Dermis blood vessel endothelial cell (primary cell): Measurements from ENCODE around the gene LIMK2. TPM values are rescaled to one million over a fixed set of nuclear protein-coding genes. Genes with fewer than 3 reads are reported as not detected.
"Not testable (repeated sequence)": the region's sequence is repeated elsewhere in the genome, so short reads cannot be mapped to it uniquely, and the experiment has no call there.

Experiments
- DNase-seq: peaks from one replicate; pipeline ENCODE4 v3.0.0; 2010
- total RNA-seq: library from RNA; depleted of rRNA; stranded (reverse); fragments of >200 nt; gene quantifications from 2 replicates; pipeline ENCODE4 v1.2.3, GENCODE V29; 2014

The LIMK2 gene
- total RNA-seq, 1 donor from 2014 or later = 103 TPM

DNA sequence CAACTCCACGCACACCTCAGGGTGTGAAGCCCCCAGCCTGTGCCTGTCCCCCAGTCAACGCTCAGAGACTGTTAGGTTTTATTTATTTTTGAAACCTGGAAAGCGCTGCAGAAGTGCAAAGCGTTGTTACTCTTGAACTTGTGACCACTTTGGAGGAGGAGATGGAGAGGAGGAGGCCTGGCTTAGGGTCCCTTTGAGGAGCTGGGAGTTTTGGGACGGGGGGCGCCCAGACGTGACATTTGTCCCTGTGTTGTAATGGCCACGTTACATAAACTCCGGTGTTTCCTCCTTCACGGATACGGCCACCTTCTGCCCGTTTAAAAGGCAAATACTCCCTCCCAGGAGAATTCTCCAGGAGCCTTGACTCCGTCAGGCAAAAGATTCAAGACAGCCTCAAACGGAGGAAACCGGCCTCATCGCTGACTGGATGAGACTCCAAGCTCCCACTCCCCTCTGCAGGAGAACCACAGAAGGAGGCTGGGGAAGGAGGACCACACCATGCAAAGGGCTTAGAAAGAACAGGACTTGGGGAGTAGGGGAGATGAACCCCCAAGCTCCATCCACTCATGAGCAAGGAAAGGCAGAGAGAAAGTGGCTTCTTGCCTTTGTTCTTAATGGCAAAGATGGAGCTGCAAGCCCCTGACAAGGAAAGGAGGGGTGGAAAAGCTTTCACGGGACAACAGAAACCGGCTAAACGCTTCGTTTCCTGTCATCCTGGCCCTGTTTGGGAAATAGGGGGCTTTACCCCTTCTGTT lies 79.6 kb downstream of the LIMK2 start:
- DNase-seq = peak; percentile 54

DNA sequence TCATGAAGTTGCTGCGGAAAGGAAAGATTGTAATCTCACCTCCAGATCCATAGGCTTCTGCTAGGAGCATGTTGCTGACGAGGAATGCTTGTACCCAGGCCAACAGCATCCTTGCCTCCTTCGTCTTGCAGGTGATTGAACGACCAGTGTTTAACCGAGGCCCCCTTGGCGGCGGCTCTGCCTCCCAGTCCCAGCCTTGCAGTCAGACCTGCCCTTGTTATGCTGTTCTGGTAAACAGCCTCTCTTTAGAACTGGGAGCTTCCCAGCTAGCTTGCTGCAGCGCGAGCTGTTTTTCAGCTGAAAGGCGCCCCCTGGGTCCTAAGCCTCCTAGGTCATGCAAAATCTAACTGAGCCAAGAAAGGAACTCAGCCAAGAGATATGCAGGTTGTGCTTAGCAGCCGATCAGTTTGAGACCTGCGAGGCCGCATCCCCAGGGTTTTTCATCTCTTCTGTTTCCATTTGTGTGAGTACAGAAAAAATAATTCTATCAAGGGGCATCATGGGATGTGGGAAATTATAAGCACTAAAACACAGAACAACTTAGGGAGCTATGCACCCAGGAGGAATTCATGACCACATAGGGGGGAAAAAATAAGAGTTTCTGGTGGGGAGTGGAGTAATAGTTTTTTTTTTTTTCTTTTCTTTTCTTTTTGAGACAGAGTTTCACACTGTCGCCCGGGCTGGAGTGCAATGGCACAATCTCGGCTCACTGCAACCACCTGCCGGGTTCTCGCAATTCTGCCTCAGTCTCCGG lies 80.3 kb downstream of the LIMK2 start, which contains the start of gene PIK3IP1:
PIK3IP1 (minus strand) TSS at position 253 of the 754 bp plus-strand sequence; CDS start at position 109, 144 bp downstream.
- DNase-seq = peak; percentile 92

DNA sequence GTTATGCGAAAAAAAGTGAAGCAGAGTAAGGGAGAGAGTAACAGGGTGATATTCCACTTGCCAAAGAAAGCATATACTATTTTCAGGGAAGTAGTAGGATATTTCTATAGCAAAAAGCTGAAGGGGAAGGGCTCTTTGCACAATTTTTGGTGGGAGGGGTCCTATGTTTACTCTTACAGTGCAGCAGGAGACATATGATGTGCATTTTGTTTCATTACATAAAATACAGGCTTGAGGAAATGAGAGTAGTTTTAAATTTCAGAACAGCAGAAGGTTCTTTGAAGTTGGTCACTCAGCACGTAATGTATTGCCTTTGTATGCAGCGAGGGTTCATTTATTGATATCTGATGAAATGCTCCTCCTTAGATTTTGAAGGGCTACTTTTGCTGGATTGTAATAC lies 83.3 kb downstream of the LIMK2 start:
- DNase-seq = no peak

DNA sequence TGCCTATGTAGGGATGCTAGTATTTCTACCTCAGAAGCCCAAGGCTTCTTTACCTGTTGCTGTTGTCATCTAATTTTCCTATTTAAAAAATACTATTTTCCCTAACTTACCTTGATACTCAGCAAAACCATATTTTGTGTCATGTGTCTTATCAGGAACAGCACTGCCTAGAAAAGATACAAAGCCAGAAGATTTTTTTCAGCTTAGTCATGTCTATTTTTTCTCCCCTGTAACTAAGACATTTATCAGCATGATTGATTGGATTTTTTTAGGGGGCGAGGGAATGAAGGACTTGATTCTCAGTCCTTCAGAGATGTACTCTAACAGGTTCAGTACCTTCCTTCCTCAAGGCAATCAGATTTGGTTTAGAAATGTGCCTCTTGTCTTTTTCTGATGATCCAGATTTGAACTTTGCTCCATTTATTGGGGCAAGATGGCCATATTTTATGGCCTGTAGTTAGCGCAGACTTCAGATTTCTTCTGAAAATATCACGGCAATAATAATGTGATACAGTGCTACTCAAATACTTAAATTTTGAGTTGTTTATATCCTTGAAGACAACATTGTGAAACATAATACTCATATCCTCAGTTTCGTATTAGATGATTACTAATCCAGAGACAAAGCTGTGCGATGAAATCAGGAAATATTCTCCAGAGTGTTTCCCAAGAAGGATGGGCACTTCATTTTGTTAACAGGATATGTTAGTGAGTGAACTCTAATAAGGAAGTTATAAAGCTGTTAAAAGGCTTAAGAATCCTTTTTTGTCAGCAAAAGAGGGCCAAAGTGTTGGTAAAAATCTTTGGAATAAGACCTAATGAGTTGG lies 83.9 kb downstream of the LIMK2 start:
- DNase-seq = peak; percentile 66

DNA sequence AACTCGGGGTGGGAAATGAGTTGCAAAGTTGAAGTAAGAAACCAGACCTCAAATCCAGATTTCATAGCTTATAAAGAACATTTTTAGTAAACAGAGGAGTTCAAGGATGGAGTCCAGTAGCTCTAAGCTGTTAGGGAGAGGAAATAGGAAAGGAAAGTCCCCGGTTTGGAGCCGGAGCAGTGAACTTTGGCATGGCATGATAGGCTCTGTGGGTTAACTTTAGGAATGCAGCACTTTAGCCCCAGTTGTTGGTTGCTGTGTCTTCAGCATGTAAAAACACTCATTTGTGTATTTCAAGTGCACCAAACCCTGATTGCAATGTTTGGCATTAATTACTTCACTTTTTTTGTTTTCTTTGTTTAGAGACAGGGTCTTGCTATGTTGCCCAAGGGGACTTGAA lies 88.8 kb downstream of the LIMK2 start:
- DNase-seq = no peak

DNA sequence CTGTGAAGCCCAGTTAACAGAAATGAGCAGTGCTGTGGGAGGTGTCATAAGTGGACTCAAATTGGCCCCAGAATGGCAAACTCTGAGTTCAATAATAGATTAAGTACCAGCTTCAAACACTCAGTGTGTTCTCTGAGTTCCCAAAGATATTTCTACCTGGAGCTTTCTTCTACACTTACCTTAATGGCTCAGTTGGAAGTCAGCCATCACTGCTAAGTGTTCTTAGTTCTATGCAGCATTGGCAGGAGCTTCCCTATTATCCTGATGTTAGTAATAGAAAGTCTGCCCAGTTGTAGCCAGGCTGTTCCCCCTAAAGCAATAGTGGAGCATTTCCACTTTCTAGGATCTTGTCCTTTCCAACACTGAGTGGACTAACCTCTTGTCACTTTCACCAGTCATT lies 89.9 kb downstream of the LIMK2 start:
- DNase-seq = no peak

DNA sequence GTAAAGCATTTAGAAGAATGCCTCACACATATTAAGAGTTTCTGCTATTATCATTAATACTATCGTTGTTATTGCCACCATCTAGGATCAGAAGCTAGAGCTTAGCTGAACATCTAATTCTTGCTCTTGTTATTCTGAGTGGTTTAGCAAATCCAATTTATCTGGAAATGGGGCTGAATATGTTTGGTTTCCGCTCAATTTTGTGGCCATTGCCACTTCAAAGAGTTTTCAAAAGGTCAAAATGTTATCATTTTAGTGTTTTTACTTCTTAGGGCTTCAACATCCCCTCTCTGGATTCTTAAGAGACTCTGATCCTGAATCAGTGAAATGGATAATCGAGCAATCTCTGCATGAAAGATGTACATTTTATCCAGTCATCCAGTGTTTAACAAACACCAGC lies 90.4 kb downstream of the LIMK2 start:
- DNase-seq = no peak

DNA sequence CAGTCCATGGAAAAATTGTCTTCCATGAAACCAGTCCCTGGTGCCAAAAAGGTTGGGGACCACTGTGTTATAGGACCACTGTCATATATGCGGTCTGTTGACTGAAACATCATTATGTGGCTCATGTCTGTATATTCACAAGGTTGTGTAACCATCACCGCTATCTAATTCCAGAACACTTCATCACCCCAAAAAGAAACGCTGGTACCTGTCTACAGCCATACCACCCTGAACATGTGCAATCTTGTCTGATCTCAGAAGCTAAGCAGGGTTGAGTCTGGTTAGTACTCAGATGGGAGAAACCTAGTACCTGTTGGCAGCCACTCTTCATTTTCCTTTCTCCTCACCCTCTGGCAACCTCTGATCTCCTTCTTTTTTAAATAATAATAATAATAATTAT lies 93.1 kb downstream of the LIMK2 start:
- DNase-seq = no peak

DNA sequence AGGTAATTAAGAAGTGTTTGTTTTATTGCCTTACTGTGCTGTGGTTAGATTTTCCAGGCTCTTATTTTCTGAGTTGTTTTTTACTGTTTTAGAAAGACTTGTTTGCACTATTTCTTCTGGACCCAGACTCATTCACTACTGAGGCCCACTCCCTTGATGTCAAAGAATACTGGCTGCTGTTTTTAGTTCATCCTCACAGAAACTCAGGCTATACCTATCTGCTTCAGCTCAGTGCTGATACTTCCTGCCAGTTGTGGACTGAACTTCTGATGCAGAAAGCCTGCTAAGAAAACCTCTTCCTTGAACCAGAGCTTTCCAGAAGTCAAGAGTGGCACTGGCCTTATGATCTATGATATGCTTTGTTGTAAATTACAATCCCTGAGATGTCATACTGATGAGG lies 96.1 kb downstream of the LIMK2 start:
- no peak for DNase-seq

DNA sequence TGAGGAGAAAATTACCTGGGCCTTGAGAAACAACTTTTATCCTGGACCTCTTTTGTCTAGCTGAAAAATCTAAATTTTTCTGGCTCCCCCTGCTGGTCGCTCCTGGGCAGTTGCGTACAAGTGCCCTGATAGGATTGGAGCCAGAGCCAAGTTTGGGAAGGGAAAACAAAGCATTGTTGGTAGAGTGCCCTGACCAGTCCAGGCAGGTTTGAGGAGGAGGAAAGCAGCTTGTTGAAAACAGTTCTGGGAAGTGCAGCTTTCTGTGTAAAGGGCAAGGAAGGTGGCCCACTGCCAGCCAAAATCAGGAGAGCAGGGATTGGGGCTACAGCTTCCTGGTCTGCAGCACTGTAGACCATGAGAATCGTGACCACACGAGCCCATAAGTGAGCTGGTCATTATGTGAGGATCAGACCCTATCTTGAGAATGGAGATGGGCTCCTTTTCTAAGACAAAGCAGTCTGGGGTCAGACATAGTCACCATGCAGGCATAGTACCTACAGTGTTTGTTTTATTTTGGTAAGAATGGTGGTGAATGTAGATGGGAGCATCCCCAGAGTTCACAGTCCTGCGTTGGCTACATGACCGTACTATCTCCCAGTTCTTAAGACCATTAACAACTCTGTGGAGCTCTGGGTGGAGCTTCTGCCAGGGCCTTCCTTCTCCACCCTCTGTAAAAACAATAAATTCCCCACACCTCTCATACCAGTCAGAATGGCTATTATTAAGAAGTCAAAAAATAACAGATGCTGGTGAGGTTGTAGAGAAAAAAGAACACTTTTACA lies 101.5 kb downstream of the LIMK2 start:
- peak; percentile 86 for DNase-seq

DNA sequence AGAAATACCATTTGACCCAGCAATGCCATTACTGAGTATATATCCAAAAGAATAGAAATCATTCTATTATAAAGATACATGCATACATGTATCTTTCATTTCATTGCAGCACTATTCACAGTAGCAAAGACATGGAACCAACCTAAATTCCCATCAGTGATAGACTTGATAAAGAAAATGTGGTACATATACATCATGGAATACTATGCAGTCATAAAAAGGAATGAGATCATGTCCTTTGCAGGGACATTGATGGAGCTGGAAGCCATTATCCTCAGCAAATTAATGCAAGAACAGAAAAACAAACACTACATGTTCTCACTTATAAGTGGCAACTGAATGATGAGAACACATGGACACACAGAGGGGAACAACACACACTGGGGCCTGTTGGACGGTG lies 102.1 kb downstream of the LIMK2 start:
- not testable (repeated sequence) for DNase-seq

DNA sequence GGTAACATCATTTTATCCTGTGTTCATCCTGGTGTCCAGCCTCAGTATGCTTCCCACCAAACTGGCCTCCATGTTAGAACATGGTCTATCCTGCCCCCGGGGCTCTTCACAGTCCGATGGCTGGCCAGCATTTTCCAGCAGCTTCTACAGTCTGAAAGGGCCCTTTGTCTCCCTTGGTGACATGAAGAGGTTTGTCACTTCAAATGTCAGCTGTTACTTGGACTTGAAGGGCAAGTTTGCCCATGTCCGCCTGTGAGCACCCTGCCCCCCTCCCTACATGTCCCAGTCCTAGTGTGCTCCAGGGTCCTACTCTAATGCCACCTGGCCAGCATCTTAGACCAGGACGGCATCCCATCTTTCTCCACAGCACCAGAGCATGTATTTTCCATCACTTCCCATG lies 109.3 kb downstream of the LIMK2 start:
- DNase-seq = no peak

DNA sequence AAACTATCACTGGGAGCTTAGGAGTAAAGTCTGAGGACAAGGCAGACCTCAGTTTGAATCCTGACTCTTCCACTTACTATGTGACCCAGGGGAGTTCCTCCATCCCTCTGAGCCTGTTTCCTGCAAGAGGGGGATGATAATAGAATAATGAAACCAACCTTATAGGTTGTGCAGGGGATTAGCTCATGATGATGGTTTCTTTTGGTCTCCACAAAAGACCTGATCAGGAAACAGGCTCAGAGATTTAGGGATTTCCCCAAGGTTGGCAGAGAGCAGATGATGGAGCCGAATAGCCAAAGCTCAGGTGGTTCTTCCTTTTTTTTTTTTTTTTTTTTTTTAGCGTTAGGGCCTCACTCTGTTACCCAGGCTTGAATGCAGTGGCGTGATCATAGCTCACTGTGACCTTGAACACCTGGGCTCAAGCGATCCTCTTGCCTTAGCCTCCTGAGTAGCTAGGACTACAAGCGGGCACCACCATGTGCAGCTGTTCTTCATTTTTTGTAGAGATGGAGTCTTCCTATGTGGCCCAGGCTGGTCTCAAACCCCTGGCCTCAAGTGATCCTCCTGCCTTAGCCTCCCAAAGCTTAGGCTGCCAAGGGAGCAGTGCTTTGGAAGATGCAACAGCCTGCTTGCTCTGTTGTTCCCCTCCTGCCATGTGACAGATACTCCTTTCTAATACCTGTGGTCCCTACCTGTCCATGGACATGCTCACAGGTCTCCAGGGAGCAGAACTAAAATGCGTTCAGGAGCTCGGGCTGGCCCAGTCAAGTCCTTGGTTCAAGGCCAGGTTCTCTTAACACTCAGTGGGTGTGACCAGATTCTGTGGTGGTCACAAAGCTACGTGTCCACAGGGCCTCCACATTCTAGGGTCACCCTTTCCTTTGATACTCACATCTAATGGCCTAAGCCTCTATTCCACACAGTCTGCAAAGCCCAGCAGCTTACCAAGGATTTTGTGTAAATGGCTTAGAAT lies 111.8 kb downstream of the LIMK2 start:
- DNase-seq = no peak

DNA sequence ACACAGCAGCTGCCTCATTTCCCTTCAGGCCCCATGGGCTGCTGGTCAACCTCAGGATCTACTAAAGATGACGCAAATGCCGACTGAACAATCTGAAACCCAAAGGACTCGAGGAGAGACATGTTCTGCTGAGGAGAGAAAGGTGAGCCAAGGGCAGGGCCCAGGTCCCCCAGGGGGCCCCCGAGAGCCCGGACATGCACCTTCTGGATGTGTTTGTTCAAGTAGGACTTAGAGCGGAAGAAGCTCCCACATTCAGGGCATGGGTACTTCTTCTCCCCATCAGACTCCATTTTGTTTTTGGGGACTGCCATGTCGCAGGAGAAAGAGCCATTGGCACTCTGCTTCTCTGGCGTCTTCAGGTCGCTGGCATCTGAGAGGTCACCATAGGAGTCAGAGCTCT lies 114.8 kb downstream of the LIMK2 start:
- no peak for DNase-seq

DNA sequence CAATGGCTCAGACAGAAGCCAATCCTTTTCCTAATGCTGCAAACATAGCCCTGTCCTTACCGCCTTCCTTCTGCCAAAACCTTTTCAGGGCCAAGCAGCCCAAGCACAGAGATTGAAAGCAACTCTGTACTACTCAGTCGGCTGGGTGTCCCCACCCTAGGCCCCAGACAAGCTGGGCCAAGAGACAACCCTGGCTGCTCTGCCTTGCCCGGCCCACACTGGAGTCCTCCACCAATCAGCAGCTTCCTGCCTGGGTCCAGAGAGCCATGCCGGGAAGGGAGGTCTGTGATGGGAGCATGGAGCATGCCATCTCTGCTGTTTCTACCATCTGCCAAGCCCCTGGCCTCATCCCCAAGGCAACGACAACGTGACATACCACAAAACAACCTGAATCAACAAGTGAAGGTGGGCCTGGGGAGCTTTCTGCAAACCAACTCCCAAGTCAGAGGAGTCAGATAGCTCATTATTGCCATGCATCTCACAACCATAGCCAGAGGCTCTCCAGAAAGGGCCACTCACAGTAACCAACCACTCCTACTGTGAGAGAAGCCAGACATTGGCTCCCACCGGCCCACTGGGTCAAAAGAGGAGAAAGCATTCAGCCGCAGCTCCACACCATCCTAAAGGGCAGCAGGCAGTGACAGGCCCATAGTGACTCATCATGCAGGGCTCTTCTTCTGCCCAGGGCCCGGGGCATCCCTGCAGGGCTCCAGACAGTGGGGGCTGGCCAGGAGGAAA lies 115.9 kb downstream of the LIMK2 start:
- no peak for DNase-seq

DNA sequence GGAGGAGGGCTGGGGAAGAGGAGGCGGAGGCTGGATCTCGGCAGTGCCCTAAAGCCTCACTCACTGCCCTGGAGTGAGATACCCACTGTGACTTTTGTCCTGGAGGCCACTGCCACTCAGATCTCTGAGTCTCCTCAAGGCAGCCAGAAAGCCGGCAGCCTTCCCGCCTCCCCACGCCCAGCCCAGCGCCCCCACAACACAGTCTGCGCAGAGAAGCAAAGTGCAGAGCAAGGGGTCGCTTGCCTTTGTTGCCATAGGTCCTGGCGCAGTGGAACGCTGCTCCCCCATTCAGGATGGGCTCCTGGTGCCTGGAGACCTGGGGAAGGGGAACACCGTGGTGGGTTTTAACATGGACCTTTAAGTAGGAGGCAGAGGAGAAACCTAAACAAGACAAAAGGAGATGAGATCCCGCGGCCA lies 116.5 kb downstream of the LIMK2 start:
- no peak for DNase-seq

DNA sequence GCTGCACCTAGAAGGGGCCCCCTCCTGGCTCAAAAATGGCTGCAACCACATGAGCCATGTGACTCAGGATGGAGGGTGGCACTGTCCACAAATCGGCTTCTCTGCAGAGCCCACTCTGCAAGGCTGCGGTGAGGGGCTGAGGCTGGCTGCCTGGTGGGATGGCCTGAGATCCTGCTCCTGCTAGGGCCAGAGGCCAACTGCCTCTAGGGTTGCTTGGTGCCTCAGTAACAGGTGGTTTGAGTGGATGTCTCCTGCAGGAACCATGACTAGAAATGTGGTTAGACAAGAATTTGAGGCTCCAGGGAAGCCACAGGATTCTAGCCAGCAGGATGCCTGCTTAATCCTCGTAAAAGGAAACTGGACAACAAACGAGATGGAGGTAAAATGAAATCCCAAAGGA lies 116.9 kb downstream of the LIMK2 start:
- DNase-seq = no peak
